Vagina (tissue), 2 donors: Measurements from ENCODE around the gene SMIM45.

ENCODE experiments used
- POLR2A ChIP-seq, 2 donors: fragments of 450-650 bp; IDR thresholded peaks; one replicate each; pipeline ENCODE4 v1.6.1; 2017; ENCODE audit warnings: antibody characterized with exemption in 2 of 2, mild to moderate bottlenecking in 2 of 2, moderate library complexity in 2 of 2
- POLR2AphosphoS5 ChIP-seq, 2 donors: sonication (generic); formaldehyde crosslinking; IDR thresholded peaks; one replicate each; pipeline ENCODE4 v1.9.0; 2017; ENCODE audit warnings: antibody characterized with exemption in 2 of 2, mild to moderate bottlenecking in 2 of 2, low read depth in 1 of 2; ENCODE audit not compliant: insufficient read depth in 1 of 2

GRCh38 chr22:41971431-41971830 lies 19.5 kb downstream of the SMIM45 start:
- TF ChIP-seq POLR2A (IDR thresholded peaks at IDR 0.05) (no peak), POLR2AphosphoS5 (IDR thresholded peaks at IDR 0.05; ENCODE audit: insufficient read depth in 1 of 2, low read depth in 1 of 2) (no peak)
